ENCODE measurements around the gene PKDREJ.
A peak's percentile ranks its signal among the peaks of the same experiment; 100 is the strongest.
"Not testable (repeated sequence)": the region's sequence is repeated elsewhere in the genome, so short reads cannot be mapped to it uniquely, and the experiment has no call there.

The PKDREJ gene

GRCh38 chr22:46267431-46268279 is 4.5 kb upstream of the PKDREJ start, which contains the start of gene TTC38:
TSS of gene TTC38 (plus strand) at chr22:46268008. CDS start at chr22:46268040, 32 bp downstream.
- peak; percentile 85 for DNase-seq (ENCODE audit: low spot score)

- DNase-seq (ENCODE audit: low spot score): not testable (repeated sequence)
Measured at GRCh38 chr22:46265627-46266026, 2.5 kb upstream of the PKDREJ start.

GRCh38 chr22:46264520-46264919 is 1.4 kb upstream of the PKDREJ start:
- not testable (repeated sequence) for DNase-seq (ENCODE audit: low spot score)

GRCh38 chr22:46262449-46263215 is 511 bp downstream of the PKDREJ start:
- DNase-seq (ENCODE audit: low spot score): no peak

- DNase-seq (ENCODE audit: low spot score): no peak
Measured at GRCh38 chr22:46260038-46260437, 3.1 kb downstream of the PKDREJ start.

GRCh38 chr22:46259374-46259773 is 3.8 kb downstream of the PKDREJ start:
- DNase-seq (ENCODE audit: low spot score): no peak

- no peak for DNase-seq (ENCODE audit: low spot score)
Measured at GRCh38 chr22:46256358-46256958, 6.7 kb downstream of the PKDREJ start.

- DNase-seq (ENCODE audit: low spot score): no peak
Measured at GRCh38 chr22:46251816-46252380, 11.2 kb downstream of the PKDREJ start.

- DNase-seq (ENCODE audit: low spot score): no peak
Measured at GRCh38 chr22:46251266-46251665, 11.9 kb downstream of the PKDREJ start.

- no peak for DNase-seq (ENCODE audit: low spot score)
Measured at GRCh38 chr22:46250783-46251125, 12.4 kb downstream of the PKDREJ start.

- peak; percentile 88 for DNase-seq (ENCODE audit: low spot score)
Measured at GRCh38 chr22:46250035-46250782, 12.9 kb downstream of the PKDREJ start, which contains the start of gene CDPF1. TSS of gene CDPF1 (minus strand) at chr22:46250293. CDS start at chr22:46248284, 2,009 bp downstream.

- no peak for DNase-seq (ENCODE audit: low spot score)
Measured at GRCh38 chr22:46247443-46247975, 15.6 kb downstream of the PKDREJ start.

- no peak for DNase-seq (ENCODE audit: low spot score)
Measured at GRCh38 chr22:46246178-46246577, 17.0 kb downstream of the PKDREJ start.

GRCh38 chr22:46245511-46245910 is 17.6 kb downstream of the PKDREJ start:
- peak; percentile 33 for DNase-seq (ENCODE audit: low spot score)

GRCh38 chr22:46244771-46245170 is 18.4 kb downstream of the PKDREJ start:
- no peak for DNase-seq (ENCODE audit: low spot score)

- no peak for DNase-seq (ENCODE audit: low spot score)
Measured at GRCh38 chr22:46242076-46242475, 21.1 kb downstream of the PKDREJ start.

GRCh38 chr22:46241396-46242007 is 21.6 kb downstream of the PKDREJ start:
- DNase-seq (ENCODE audit: low spot score): no peak

- no peak for DNase-seq (ENCODE audit: low spot score)
Measured at GRCh38 chr22:46240907-46241306, 22.2 kb downstream of the PKDREJ start.

- no peak for DNase-seq (ENCODE audit: low spot score)
Measured at GRCh38 chr22:46240506-46240905, 22.6 kb downstream of the PKDREJ start.

- no peak for DNase-seq (ENCODE audit: low spot score)
Measured at GRCh38 chr22:46240073-46240472, 23.1 kb downstream of the PKDREJ start.
